Nucleus accumbens (tissue), 56 donors: Measurements from ENCODE around the gene CROT.

ENCODE experiments used
- DNase-seq, 56 donors: peaks; one replicate each; lab custom pipeline; 2025; lab: John Stamatoyannopoulos, UW

The CROT gene

GRCh38 chr7:87339373-87339897 lies 6.0 kb upstream of the CROT start:
- no peak for DNase-seq

GRCh38 chr7:87341441-87341840 lies 4.0 kb upstream of the CROT start:
- DNase-seq = no peak

- DNase-seq = no peak
Observed at GRCh38 chr7:87342231-87342630, 3.2 kb upstream of the CROT start.

GRCh38 chr7:87344446-87344845 lies 1.0 kb upstream of the CROT start:
- no peak for DNase-seq

GRCh38 chr7:87345962-87346371 lies 503 bp downstream of the CROT start:
- DNase-seq = peak in 1 of 56 donors; percentile 39

GRCh38 chr7:87347207-87347606 lies 1.7 kb downstream of the CROT start:
- DNase-seq = no peak

GRCh38 chr7:87347664-87348063 lies 2.2 kb downstream of the CROT start:
- DNase-seq = no peak

- DNase-seq = no peak
Observed at GRCh38 chr7:87354749-87355148, 9.3 kb downstream of the CROT start.

- DNase-seq = no peak
Observed at GRCh38 chr7:87356448-87356847, 11.0 kb downstream of the CROT start.

- peak in 1 of 56 donors; percentile 1 for DNase-seq
Observed at GRCh38 chr7:87359366-87359765, 13.9 kb downstream of the CROT start.

- DNase-seq = no peak
Observed at GRCh38 chr7:87361320-87361719, 15.9 kb downstream of the CROT start.

- DNase-seq = no peak
Observed at GRCh38 chr7:87363342-87363741, 17.9 kb downstream of the CROT start.

GRCh38 chr7:87364246-87364645 lies 18.8 kb downstream of the CROT start:
- DNase-seq = no peak

- DNase-seq = no peak
Observed at GRCh38 chr7:87369216-87369615, 23.8 kb downstream of the CROT start.

GRCh38 chr7:87370660-87371180 lies 25.3 kb downstream of the CROT start:
- DNase-seq = no peak

GRCh38 chr7:87375662-87376435 lies 30.4 kb downstream of the CROT start:
- DNase-seq = no peak

- no peak for DNase-seq
Observed at GRCh38 chr7:87380905-87381304, 35.4 kb downstream of the CROT start.

GRCh38 chr7:87391020-87391701 lies 45.7 kb downstream of the CROT start:
- no peak for DNase-seq

GRCh38 chr7:87395442-87396020 lies 50.1 kb downstream of the CROT start:
- no peak for DNase-seq

GRCh38 chr7:87398446-87398845 lies 53.0 kb downstream of the CROT start:
- no peak for DNase-seq

- no peak for DNase-seq
Observed at GRCh38 chr7:87404674-87405073, 59.2 kb downstream of the CROT start.
